ENCODE measurements around the gene MEGF11.

MEGF11 gene

DNA sequence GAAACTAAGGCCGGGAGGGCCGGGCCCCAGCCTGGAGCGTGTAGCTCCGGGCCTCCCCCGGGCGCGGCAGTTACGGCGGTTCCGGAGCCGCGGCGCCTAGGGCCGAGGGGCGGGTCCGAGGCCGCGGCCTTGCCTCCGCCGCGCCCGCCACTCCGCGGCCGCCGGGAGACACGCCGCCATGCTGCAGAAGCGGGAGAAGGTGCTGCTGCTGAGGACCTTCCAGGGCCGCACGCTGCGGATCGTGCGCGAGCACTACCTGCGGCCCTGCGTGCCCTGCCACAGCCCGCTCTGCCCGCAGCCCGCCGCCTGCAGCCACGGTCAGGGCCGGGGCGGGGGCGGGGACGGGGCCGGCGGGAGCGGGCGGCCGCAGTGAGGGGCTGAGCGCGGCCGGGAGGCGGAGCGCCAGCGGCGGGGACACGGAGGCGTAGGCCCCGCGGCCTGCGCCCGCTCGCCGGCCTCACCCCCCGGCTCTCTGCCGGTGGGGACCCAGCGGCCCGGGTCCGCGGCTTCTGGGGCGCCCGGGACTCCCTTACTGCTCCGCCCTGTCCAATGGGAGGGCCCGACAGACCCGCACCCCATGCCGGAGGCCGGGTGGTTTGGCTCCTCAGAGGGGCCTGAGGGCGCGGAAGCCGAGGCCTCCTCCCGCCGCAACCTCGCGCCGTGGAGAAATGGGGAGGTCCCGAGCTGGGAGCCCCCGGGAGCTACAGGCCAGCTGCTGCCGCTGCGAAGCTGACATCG lies 40.0 kb upstream of the MEGF11 start, which contains the start of gene DIS3L:
DIS3L (plus strand) TSS at position 150 of the 738 bp plus-strand sequence; CDS start at position 179, 29 bp downstream.
- DNase-seq (ENCODE audit: insufficient read length, low spot score) (peak; percentile 33), FAIRE-seq (no peak)
- TF ChIP-seq, protein P1, sequence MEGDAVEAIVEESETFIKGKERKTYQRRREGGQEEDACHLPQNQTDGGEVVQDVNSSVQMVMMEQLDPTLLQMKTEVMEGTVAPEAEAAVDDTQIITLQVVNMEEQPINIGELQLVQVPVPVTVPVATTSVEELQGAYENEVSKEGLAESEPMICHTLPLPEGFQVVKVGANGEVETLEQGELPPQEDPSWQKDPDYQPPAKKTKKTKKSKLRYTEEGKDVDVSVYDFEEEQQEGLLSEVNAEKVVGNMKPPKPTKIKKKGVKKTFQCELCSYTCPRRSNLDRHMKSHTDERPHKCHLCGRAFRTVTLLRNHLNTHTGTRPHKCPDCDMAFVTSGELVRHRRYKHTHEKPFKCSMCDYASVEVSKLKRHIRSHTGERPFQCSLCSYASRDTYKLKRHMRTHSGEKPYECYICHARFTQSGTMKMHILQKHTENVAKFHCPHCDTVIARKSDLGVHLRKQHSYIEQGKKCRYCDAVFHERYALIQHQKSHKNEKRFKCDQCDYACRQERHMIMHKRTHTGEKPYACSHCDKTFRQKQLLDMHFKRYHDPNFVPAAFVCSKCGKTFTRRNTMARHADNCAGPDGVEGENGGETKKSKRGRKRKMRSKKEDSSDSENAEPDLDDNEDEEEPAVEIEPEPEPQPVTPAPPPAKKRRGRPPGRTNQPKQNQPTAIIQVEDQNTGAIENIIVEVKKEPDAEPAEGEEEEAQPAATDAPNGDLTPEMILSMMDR (IDR thresholded peaks at IDR 0.05; ENCODE audit: insufficient read depth, missing control alignments) = no peak

DNA sequence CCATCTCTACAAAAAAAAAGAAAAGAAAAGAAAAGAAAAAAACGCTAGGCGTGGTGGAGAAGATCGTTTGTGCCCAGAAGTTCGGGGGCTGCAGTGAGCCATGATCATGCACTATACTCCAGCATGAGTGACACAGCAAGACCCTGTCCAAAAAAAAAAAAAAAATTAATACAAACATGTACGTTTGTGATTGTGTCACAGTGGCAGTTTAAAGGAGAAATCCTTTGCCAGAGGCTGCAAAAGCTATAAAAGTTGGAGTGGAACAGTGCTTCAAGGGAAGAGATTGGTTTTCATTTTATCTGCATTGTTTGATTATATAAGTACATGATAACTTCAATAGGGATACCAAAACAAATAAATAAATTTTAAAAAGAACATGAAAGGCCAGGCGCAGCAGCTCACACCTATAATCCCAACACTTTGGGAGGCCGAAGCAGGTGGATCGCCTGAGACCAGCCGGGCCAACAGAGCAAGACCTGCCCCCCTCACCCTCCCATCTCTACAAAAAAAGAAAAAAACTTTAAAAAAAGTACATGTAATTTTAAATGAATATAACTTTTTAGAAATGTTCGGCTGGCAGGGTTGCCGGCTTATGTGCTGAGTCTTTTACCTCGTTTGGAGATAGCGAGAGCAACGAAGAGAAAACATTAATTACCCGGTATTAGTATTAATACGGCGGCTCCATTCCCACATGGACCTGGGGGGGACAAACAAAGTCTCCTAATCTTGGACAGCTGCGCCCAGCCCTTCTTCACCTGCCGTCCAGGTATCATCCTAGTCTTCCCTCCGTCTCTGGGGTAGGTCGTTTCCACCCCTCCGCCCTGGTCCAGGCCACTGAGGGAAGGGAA lies 39.2 kb upstream of the MEGF11 start:
- TF ChIP-seq, protein P1 (IDR thresholded peaks at IDR 0.05; ENCODE audit: insufficient read depth, missing control alignments) = no peak
- no peak for DNase-seq (ENCODE audit: insufficient read length, low spot score)
- FAIRE-seq = no peak

DNA sequence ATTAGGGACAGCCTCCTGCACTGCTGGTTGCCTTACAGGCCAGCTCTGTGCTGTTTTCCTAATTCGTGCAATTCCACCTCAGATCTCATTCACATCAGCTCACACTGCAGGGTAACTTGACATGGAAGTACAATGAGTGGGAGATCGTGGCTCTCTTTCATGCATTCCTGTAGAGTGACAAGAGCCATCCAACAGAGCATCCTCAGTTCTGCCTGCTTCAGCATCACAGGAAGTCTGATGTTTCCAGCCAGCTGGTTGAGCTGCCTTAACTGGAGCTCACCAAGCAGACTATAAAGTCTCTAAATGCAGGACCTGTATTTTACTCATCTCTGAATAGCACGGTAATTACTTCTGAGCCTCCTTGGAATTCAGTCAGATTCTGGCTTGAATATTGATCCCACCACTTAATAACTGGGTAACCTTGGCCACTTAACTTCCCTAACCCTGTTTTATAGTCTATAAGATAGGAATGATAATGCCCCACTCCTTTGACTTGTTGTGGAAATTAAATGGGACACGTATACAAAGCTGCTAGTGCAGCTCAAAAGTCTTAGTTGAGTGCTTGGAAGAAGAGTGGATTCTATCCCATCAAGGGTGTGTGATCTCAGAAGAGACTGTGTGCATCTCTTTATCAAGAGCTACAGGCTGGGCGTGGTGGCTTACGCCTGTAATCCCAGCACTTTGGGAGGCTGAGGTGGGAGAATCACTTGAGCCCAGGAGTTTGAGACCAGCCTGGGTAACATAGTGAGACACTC lies 38.4 kb upstream of the MEGF11 start:
- DNase-seq (ENCODE audit: insufficient read length, low spot score) (no peak), FAIRE-seq (no peak)
- TF ChIP-seq, protein P1 (IDR thresholded peaks at IDR 0.05; ENCODE audit: insufficient read depth, missing control alignments) = no peak

DNA sequence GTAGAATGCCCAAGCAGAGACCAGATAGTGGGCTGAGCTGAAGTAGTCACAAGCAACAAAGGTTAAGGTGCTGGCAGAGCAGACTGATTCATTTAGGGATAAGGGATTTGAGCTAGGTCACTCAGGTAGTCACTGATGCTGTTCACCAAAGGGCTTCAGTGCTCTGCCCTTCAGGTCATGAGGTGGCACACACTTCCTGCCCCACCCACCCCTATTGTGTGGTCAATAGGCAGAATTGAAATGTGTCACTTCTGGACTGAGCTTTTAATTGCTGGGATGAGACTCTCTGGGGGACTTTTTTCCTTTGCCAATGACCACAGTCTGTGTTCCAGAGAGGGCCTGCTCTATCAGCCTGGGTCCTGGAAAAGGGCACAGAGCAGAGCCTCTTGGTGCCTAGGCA lies 37.0 kb upstream of the MEGF11 start:
- DNase-seq (ENCODE audit: insufficient read length, low spot score) (no peak), FAIRE-seq (no peak)
- TF ChIP-seq, protein P1 (IDR thresholded peaks at IDR 0.05; ENCODE audit: insufficient read depth, missing control alignments) = no peak

DNA sequence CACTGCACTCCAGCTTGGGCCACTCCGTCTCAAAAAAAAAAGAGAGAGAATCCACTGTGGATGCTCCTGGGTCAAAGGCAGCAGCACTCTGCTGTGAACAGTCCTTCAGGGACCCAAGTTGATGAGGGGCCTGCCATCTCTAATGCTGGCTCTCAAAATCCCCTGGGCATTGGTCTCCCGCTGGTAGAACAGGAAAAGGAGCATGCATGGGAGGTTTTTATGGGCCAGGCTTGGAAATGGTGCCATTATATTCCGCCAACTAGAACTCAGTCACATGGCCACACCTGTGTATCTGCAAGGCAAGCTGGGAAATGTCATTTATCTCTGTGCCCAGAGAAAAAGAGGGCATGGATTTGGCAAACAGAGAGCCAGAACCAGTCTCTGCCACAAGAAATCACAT lies 36.5 kb upstream of the MEGF11 start:
- FAIRE-seq (no peak), DNase-seq (ENCODE audit: insufficient read length, low spot score) (no peak)
- TF ChIP-seq, protein P1 (IDR thresholded peaks at IDR 0.05; ENCODE audit: insufficient read depth, missing control alignments) = no peak

DNA sequence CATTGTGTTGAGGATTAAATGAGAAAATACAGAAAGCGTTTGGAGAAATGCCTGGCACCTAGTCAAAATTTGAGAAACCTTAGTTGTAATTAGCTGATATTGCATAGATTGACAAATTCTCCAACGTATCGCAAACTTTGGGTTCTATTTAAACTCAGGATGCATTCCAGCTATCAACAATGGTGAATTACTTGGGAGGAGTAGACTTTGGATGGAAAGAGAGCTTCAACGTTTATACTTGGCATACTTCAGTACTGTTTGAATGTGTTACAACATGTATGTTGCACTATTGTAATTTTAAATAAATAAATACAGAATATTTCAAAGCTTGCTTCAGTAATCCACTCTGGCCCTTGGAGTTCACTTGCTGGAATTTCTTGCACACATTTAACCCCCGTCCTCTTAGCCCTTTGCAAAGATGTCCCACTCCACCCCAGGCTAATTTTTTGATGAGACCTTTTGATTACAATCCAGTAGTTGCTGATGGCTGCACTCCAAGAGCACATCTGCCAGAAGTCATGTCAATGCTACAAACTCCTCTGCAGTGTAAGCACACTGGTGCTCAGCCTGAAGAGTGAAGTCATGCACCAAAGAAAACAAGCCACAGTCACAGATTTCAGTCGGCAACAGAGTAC lies 35.1 kb upstream of the MEGF11 start:
- TF ChIP-seq, protein P1 (IDR thresholded peaks at IDR 0.05; ENCODE audit: insufficient read depth, missing control alignments) = no peak
- FAIRE-seq = no peak
- no peak for DNase-seq (ENCODE audit: insufficient read length, low spot score)

Measured in D721Med (cell line).